Measurements from ENCODE around the gene PTRHD1.

DNA sequence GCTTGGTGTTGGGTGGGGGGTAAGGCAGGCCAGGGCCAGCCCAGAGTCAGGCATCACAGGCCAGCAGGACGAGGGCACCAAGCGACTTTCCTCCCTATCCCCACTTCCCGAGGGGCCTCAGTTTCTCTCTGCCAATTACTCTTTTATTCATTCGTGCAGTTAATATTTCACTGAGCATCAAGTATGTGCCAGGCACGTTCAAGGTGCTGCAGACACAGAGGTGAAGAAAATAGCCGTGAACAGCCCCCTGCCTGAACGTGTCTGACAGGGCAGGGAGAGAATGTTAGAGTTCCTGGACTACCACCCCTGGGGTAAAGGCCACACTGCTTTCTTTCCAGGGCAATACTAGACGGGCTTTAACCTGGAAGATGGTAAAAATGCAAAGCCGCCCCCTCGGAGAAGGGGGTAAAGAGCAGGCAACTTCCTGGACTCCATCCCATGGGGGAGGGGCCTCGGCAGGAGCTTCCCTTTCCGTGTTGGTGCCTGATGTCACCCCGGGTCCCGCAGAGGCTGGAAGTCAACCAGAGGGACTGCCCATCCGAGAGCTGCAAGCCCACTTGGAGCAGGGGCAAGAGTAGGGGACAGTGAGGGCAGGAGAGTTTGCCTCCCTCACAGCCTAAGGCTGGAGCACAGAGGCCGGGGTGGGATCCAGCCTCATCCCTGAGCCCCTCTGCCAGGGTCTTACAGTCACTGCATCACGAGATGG lies 47.1 kb upstream of the PTRHD1 start:
- TF ChIP-seq CTCF (IDR thresholded peaks at IDR 0.05; ENCODE audit: low read depth, low read length) (no peak), EZH2phosphoT487 (IDR thresholded peaks at IDR 0.05; ENCODE audit: low read depth) (no peak)

Data from OCI-LY3 (cell line).